Erythroblast (primary cell): ENCODE measurements around the gene DTNB.

Experiments used
- GATA1 ChIP-seq: IDR thresholded peaks from 2 replicates; pipeline ENCODE4 v1.6.1; 2011; ENCODE audit warnings: low read depth, mild to moderate bottlenecking, control low read depth, low read length, moderate library complexity
- POLR2A ChIP-seq: IDR thresholded peaks from 2 replicates; pipeline ENCODE4 v1.6.1; 2011; ENCODE audit warnings: mild to moderate bottlenecking, low read length

GRCh38 chr2:25697559-25698341 is 24.4 kb upstream of the DTNB start:
- no peak for TF ChIP-seq POLR2A
- TF ChIP-seq GATA1 = no peak
